A673 (cell line): ENCODE measurements around the gene ARHGEF9. TPM values are rescaled to one million over a fixed set of nuclear protein-coding genes. Genes with fewer than 3 reads are reported as not detected.

ENCODE experiments used
- BruUV-seq: library from RNA; stranded (reverse); fragments of 400-500 nt; replicated peaks from 2 replicates; lab custom pipeline; 2021; lab: Mats Ljungman, UMichigan
- CTCF ChIA-PET: fragments of 300-600 bp; sonication (Branson Sonifier 250); formaldehyde crosslinking; loops from one replicate; lab custom pipeline; 2022; ENCODE audit warnings: antibody characterized with exemption; lab: Charles Lee
- POLR2A ChIA-PET: fragments of 300-600 bp; sonication (Branson Sonifier 250); formaldehyde crosslinking; loops from one replicate; lab custom pipeline; 2022; ENCODE audit warnings: antibody characterized with exemption; ENCODE audit not compliant: low non-redundant PET; lab: Charles Lee
- DNase-seq: peaks from one replicate; pipeline ENCODE4 v3.0.0-alpha.2; 2015; ENCODE audit warnings: low spot score
- H3K27ac ChIP-seq: fragments of 200-600 bp; sonication (generic); 2 replicates; pipeline ENCODE4 v1.5.1; 2016; ENCODE audit warnings: mixed run types, low read depth, mild to moderate bottlenecking, mixed read lengths, antibody characterized with exemption, low read length; ENCODE audit not compliant: poor library complexity, severe bottlenecking
- H3K27me3 ChIP-seq: fragments of 200-600 bp; sonication (generic); replicated peaks from 2 replicates; pipeline ENCODE4 v1.6.1; 2017; ENCODE audit warnings: mixed run types, low read depth, mild to moderate bottlenecking, mixed read lengths, antibody characterized with exemption, low read length; ENCODE audit not compliant: insufficient read depth, poor library complexity
- H3K36me3 ChIP-seq: fragments of 200-600 bp; sonication (generic); 2 replicates; pipeline ENCODE4 v1.6.1; 2016; ENCODE audit warnings: mixed run types, mild to moderate bottlenecking, mixed read lengths, antibody characterized with exemption, low read length; ENCODE audit not compliant: insufficient read depth, poor library complexity, severe bottlenecking
- H3K4me1 ChIP-seq: fragments of 200-600 bp; sonication (generic); 2 replicates; pipeline ENCODE4 v1.6.1; 2017; ENCODE audit warnings: mixed run types, mild to moderate bottlenecking, mixed read lengths, antibody characterized with exemption, low read length; ENCODE audit not compliant: insufficient read depth, poor library complexity, severe bottlenecking
- H3K4me3 ChIP-seq: fragments of 200-600 bp; sonication (generic); 2 replicates; pipeline ENCODE4 v1.5.1; 2016; ENCODE audit warnings: low read depth, mixed run types, mild to moderate bottlenecking, mixed read lengths, low read length; ENCODE audit not compliant: poor library complexity, severe bottlenecking
- H3K9me3 ChIP-seq: fragments of 200-600 bp; sonication (generic); 2 replicates; pipeline ENCODE4 v1.6.1; 2016; ENCODE audit warnings: mixed run types, low read depth, mild to moderate bottlenecking, mixed read lengths, antibody characterized with exemption, low read length; ENCODE audit not compliant: poor library complexity, severe bottlenecking
- EZH2 ChIP-seq: fragments of 200-600 bp; sonication (generic); IDR thresholded peaks from 2 replicates; pipeline ENCODE4 v1.6.1; 2017; ENCODE audit warnings: borderline replicate concordance, low read depth, mild to moderate bottlenecking, mixed read lengths, antibody characterized with exemption, low read length; ENCODE audit not compliant: poor library complexity, severe bottlenecking
- intact Hi-C: fragments of 100-400 bp; cut with micrococcal nuclease; formaldehyde crosslinking; loops from one replicate; pipeline ENCODE4 v1.10.0; 2022; ENCODE audit not compliant: unreplicated experiment
- total RNA-seq: library from RNA; stranded (reverse); gene quantifications from 2 replicates; pipeline ENCODE4 v1.2.3, GENCODE V29; 2021
- TF ChIP-seq, protein P1 (sequence below): fragments of 300-800, 200-600 bp; sonication (generic); conservative IDR thresholded peaks from 2 replicates; pipeline ENCODE4 v1.5.1; 2017; ENCODE audit warnings: low read depth, mild to moderate bottlenecking, antibody characterized with exemption, low read length, moderate library complexity, mixed read lengths

The ARHGEF9 gene
- total RNA-seq, 1 experiment from 2014 or later: 10.3 TPM

DNA sequence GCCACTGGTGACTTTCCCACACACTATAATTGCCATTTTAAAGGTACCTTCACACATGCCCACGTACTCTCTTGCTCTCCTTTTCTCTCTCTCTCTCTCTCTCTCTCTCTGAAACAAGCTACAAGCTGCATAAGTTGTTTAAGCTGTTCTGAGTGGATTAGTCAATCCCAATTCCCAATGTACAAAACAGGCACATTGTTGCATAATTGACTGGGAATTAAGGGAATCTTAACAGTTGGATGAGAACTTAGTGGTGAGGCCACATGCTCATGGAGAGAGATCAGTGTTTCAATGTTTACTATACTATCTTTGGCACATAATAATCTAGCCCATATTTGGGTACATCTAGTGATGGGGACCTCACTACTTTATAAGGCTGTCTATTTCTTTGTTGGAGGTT lies 123.3 kb downstream of the ARHGEF9 start:
- DNase-seq: no peak
- no peak for TF ChIP-seq EZH2
- TF ChIP-seq, protein P1, sequence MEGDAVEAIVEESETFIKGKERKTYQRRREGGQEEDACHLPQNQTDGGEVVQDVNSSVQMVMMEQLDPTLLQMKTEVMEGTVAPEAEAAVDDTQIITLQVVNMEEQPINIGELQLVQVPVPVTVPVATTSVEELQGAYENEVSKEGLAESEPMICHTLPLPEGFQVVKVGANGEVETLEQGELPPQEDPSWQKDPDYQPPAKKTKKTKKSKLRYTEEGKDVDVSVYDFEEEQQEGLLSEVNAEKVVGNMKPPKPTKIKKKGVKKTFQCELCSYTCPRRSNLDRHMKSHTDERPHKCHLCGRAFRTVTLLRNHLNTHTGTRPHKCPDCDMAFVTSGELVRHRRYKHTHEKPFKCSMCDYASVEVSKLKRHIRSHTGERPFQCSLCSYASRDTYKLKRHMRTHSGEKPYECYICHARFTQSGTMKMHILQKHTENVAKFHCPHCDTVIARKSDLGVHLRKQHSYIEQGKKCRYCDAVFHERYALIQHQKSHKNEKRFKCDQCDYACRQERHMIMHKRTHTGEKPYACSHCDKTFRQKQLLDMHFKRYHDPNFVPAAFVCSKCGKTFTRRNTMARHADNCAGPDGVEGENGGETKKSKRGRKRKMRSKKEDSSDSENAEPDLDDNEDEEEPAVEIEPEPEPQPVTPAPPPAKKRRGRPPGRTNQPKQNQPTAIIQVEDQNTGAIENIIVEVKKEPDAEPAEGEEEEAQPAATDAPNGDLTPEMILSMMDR: no peak
- BruUV-seq: no TSS peak
- H3K27ac ChIP-seq: no peak overlapping the region
- intact Hi-C loops: no loop called here
- no peaks in the 10 kb centered on the region for H3K27me3 ChIP-seq
- no peaks in the 10 kb centered on the region for H3K9me3 ChIP-seq
- ChIA-PET POLR2A (no interaction called here), CTCF (no interaction called here)
- no peaks in the 10 kb centered on the region for H3K36me3 ChIP-seq
- no peak overlapping the region for H3K4me3 ChIP-seq
- H3K4me1 ChIP-seq: no peaks in the 10 kb centered on the region

DNA sequence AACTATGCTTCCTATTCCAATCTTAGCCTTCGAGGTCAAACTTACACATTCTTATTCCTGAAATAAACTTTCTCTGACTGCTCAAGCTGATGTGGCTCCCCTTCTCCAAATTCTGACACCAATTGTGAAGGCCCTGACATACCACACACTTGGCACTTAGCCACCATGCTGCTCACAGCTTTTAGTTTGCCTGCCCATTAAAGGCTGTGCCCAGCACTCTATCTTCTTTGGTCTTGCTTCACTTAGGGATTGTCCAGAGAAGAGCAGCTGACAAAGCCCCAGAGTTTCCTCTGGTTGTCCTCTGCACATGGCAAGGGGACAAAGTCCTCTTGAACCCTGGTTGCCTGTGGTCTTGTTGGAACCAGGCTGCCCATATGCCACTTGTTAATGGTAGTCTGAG lies 126.1 kb downstream of the ARHGEF9 start:
- Histone ChIP-seq H3K27me3 (no peaks in the 10 kb centered on the region), H3K27ac (no peak overlapping the region)

DNA sequence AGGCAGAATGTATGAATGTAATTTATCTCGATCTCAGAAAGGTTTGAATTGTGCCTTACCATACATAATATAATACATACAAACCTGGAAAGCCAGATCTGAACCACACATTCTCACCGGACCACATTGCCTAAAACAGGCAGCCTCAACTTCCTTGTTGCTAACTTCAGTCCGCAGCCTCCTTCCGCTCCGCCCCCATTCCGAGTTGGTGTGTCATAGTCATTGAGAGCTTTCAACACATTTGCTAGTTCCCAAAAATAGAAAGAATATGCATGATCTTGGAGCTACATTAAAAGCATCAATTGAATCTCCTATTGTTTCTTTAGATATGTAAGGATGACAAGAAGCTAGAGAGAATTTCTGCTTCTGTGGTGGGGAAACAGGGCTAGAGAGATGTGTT lies 127.2 kb downstream of the ARHGEF9 start:
- CTCF ChIA-PET: no interaction called here
- POLR2A ChIA-PET: no interaction called here
- Histone ChIP-seq H3K27ac (no peak overlapping the region), H3K36me3 (no peaks in the 10 kb centered on the region), H3K9me3 (no peaks in the 10 kb centered on the region), H3K4me1 (no peaks in the 10 kb centered on the region), H3K4me3 (no peak overlapping the region), H3K27me3 (no peaks in the 10 kb centered on the region)
- BruUV-seq: no TSS peak
- DNase-seq: no peak
- intact Hi-C loops: no loop called here
- TF ChIP-seq, protein P1: no peak
- TF ChIP-seq EZH2: no peak

More for the DNA sequence above, 126.1 kb downstream of the ARHGEF9 start:
- Histone ChIP-seq H3K4me1 (no peaks in the 10 kb centered on the region), H3K36me3 (no peaks in the 10 kb centered on the region), H3K9me3 (no peaks in the 10 kb centered on the region), H3K4me3 (no peak overlapping the region)
- ChIA-PET CTCF (no interaction called here), POLR2A (no interaction called here)
- TF ChIP-seq, protein P1: no peak
- TF ChIP-seq EZH2: no peak
- no peak for DNase-seq
- BruUV-seq: no TSS peak
- intact Hi-C loops: no loop called here
